A673 (cell line): Measurements from ENCODE around the gene ADAMTSL2.

Source experiments
- CTCF ChIP-seq: fragments of 300-800, 200-600 bp; sonication (generic); conservative IDR thresholded peaks from 2 replicates; pipeline ENCODE4 v1.5.1; 2017; ENCODE audit warnings: low read depth, mild to moderate bottlenecking, antibody characterized with exemption, low read length, moderate library complexity, mixed read lengths
- EZH2 ChIP-seq: fragments of 200-600 bp; sonication (generic); IDR thresholded peaks from 2 replicates; pipeline ENCODE4 v1.6.1; 2017; ENCODE audit warnings: borderline replicate concordance, low read depth, mild to moderate bottlenecking, mixed read lengths, antibody characterized with exemption, low read length; ENCODE audit not compliant: poor library complexity, severe bottlenecking

- no peak for TF ChIP-seq CTCF
- no peak for TF ChIP-seq EZH2
Observed at GRCh38 chr9:133584559-133585476, 50.3 kb downstream of the ADAMTSL2 start.
